ENCODE measurements around the gene PAPOLB. TPM values are rescaled to one million over a fixed set of nuclear protein-coding genes. Genes with fewer than 3 reads are reported as not detected.

The PAPOLB gene
- total RNA-seq, 1 experiment from 2014 or later = 0.13 TPM

GRCh38 chr7:4834601-4835397, 27.0 kb downstream of the PAPOLB start:
- H3K36me3 Mint-ChIP-seq (ENCODE audit: insufficient read depth in 1 of 3, low read depth in 3 of 3) = peaks cover 0 to 3% (median 3%) of the 10 kb centered on the region in 3 experiments; a peak in 1 of 7 replicates
- Histone ChIP-seq H3K23me2 (ENCODE audit: insufficient read length, low read depth, low read length, poor library complexity, severe bottlenecking) (no peaks in the 10 kb centered on the region), H3K23ac (ENCODE audit: insufficient read length, low read depth, low read length) (no peak overlapping the region), H2BK20ac (ENCODE audit: low read depth, low read length, poor library complexity, severe bottlenecking) (no peak overlapping the region), H2BK120ac (ENCODE audit: low read depth, low read length, poor library complexity, severe bottlenecking) (no peak overlapping the region), H2BK5ac (ENCODE audit: insufficient read length, low read length) (no peak overlapping the region), H3T11ph (ENCODE audit: low read length) (no peak overlapping the region), H4K20me1 (ENCODE audit: control insufficient read depth, insufficient read depth, insufficient read length) (no peaks in the 10 kb centered on the region), H3K56ac (ENCODE audit: insufficient read length, low read depth, low read length) (no peak overlapping the region), H3K14ac (ENCODE audit: insufficient read depth, low read length) (no peak overlapping the region), H2AFZ (ENCODE audit: low read length) (no peak overlapping the region), H3K27me3 (ENCODE audit: insufficient read depth, low read length) (no peaks in the 10 kb centered on the region), H3K9ac (ENCODE audit: extremely low read depth, insufficient read length, low read length) (no peak overlapping the region), H3K4ac (ENCODE audit: low read depth, low read length) (no peak overlapping the region), H3K4me2 (ENCODE audit: insufficient read depth, insufficient read length, low read length) (no peak overlapping the region), H3K79me1 (ENCODE audit: insufficient read depth, low read depth, low read length, poor library complexity, severe bottlenecking) (no peaks in the 10 kb centered on the region), H3K27ac (ENCODE audit: insufficient read length, low read depth, low read length) (no peak overlapping the region), H2BK12ac (ENCODE audit: insufficient read length, low read depth, low read length) (no peak overlapping the region), H3K18ac (ENCODE audit: insufficient read length, low read depth, low read length) (no peak overlapping the region), H2BK15ac (ENCODE audit: low read depth, low read length) (no peak overlapping the region), H4K91ac (ENCODE audit: insufficient read length, low read depth, low read length) (no peak overlapping the region), H3K4me1 (ENCODE audit: insufficient read depth, low read length) (no peaks in the 10 kb centered on the region), H3K9me3 (ENCODE audit: control insufficient read depth, low read depth, low read length) (no peaks in the 10 kb centered on the region), H4K5ac (ENCODE audit: insufficient read length, low read depth, low read length) (no peak overlapping the region), H3K79me2 (ENCODE audit: insufficient read depth, low read length) (no peaks in the 10 kb centered on the region), H2AK5ac (ENCODE audit: insufficient read length, low read length) (no peak overlapping the region), H4K8ac (replicated peaks; ENCODE audit: insufficient read length, low read depth, low read length) (no peak overlapping the region)
- no peaks in the 10 kb centered on the region; the same call in 1 of the 2 replicates for H3K27me3 Mint-ChIP-seq (ENCODE audit: low read depth)
- no peak for DNase-seq
- no CpG with 5 or more reads among the region's 60 CpGs for WGBS (ENCODE audit: extremely low coverage, insufficient read length, low lambda C conversion rate)
- H3K27ac Mint-ChIP-seq = no peak overlapping the region
- no peaks in the 10 kb centered on the region for H3K9me3 Mint-ChIP-seq
- TF ChIP-seq, protein P1, sequence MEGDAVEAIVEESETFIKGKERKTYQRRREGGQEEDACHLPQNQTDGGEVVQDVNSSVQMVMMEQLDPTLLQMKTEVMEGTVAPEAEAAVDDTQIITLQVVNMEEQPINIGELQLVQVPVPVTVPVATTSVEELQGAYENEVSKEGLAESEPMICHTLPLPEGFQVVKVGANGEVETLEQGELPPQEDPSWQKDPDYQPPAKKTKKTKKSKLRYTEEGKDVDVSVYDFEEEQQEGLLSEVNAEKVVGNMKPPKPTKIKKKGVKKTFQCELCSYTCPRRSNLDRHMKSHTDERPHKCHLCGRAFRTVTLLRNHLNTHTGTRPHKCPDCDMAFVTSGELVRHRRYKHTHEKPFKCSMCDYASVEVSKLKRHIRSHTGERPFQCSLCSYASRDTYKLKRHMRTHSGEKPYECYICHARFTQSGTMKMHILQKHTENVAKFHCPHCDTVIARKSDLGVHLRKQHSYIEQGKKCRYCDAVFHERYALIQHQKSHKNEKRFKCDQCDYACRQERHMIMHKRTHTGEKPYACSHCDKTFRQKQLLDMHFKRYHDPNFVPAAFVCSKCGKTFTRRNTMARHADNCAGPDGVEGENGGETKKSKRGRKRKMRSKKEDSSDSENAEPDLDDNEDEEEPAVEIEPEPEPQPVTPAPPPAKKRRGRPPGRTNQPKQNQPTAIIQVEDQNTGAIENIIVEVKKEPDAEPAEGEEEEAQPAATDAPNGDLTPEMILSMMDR (conservative IDR thresholded peaks at IDR 0.05) = no peak
- H3K4me3 Mint-ChIP-seq = no peak overlapping the region; a peak in 1 of 5 replicates
- H3K4me1 Mint-ChIP-seq = peaks cover 3 to 13% of the 10 kb centered on the region in 2 experiments

Data from H9 (cell line).